Stimulated activated CD4-positive, alpha-beta T cell treated with anti-CD3 and anti-CD28 coated beads, TNF-alpha, amount 100 ng/mL, for 48 hours (primary cell): ENCODE measurements around the gene NWD2.
"Not testable (repeated sequence)": the region's sequence is repeated elsewhere in the genome, so short reads cannot be mapped to it uniquely, and the experiment has no call there.

Source experiments
- DNase-seq, 3 donors: peaks; one replicate each; pipeline ENCODE4 v3.0.0-alpha.2; 2020; ENCODE audit warnings: low read depth in 3 of 3

NWD2 gene

DNA sequence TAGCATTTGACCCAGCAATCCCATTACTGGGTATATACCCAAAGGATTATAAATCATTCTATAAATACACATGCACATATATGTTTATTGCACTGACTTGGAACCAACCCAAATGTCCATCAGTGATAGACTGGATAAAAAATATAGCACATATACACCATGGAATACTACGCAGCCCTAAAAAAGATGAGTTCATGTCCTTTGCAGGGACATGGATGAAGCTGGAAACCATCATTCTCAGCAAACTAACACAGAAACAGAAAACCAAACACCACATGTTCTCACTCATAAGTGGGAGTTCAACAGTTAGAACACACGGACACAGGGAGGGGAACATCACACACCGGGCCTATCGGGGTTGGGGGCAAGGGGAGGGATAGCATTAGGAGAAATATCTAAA, 250.8 kb downstream of the NWD2 start:
- DNase-seq = not testable (repeated sequence)
